HG02678 (cell line): ENCODE measurements around the gene CACNG6.

Experiments used
- ATAC-seq: cut with Tn5 transposase; IDR thresholded peaks from one replicate; pipeline ENCODE4 v1.9.1; 2021; ENCODE audit warnings: mild to moderate bottlenecking, moderate library complexity; ENCODE audit not compliant: unreplicated experiment

CACNG6 gene

DNA sequence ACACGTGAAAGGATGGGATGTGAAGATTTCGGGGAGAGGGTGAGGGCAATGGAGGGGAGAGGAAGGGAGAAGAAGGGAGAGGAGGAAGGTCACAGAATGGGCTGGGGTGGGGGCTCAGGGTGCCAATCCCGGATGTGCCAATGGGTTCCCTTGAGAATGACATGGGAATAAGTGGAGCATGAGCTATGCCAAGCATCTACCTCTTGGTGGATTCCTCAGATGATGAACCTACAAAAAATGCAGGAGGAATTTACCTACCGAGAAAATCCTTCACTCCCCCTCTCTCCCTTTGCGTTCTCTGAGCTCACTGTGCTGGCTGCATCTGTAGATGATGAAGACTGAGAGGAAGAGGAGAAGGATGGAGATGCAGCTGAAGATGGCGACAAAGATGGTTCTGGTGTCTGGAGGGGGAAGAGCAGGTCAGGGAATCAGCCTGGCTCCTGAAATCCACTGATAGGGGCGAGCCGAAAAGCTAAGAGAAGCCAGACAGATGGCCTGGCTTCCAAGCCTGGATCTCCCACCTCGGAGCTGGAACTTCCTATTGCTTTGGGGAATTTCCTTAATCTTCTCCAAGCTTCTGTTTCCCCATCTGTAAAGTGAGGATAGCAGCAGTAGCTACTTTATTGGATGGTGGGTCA is 50.7 kb downstream of the CACNG6 start:
- ATAC-seq: no peak

DNA sequence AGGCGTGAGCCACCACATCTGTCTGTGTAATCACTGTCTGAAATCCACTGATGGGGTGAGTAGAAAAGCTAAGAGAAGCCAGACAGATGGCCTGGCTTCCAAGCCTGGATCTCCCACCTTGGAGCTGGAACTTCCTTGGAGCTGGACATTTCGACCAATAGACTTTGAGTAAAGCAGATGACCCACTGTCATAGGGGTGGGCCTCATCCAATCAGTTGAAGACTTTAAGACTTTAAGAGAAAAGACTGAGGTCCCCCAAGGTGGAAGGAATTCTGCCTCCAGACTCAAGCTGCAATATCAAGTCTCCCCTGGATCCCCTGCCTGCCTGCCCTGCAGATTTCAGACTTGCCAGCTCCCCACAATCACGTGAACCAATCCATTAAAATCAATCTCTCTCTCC is 51.6 kb downstream of the CACNG6 start:
- no peak for ATAC-seq

DNA sequence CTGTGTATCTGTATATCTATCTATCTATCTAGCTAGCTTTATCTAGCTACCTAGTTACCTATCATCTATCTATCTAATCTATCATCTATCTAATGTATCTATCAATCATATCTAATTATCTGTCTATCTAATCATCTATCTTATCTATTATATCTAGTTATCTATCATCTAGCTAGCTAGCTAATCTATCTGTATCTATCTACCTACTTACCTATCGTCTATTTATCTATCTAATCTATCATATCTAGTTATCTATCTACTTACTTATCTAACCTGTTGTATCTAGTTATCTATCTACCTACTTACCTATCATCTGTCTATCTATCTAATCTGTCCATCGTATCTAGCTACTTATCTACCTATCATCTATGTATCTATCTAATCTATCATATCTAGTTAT is 54.3 kb downstream of the CACNG6 start:
- no peak for ATAC-seq

DNA sequence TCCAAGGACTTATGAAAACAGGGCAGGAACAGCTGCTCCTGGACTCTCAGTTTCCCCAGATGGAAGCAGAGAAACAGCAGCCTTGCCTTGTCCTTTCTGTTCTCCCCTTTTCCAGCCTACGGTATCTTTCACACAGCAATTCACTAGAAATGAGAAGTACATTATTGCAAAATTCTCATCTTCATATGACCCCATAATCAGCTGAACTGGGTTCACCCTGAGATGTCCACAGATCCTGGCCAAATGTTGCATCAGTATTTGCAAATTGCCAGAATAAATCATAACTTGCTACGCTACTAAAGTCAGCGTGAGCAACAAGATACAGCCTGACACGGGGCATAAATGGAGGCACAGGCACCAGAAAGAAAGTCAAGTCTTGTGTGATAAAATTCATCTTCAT is 56.2 kb downstream of the CACNG6 start:
- no peak for ATAC-seq
